Stomach (tissue), 4 donors: ENCODE measurements around the gene KCNIP4.

Experiments used
- POLR2A ChIP-seq, 4 donors: fragments of 450-650 bp; IDR thresholded peaks; one replicate each; pipeline ENCODE4 v1.6.1; 2016; ENCODE audit warnings: antibody characterized with exemption in 4 of 4, control low read depth in 2 of 4, mild to moderate bottlenecking in 1 of 4, moderate library complexity in 1 of 4
- POLR2AphosphoS5 ChIP-seq, 3 donors: sonication (generic); formaldehyde crosslinking; IDR thresholded peaks; one replicate each; pipeline ENCODE4 v1.6.1; 2016; ENCODE audit warnings: antibody characterized with exemption in 3 of 3
- TF ChIP-seq, protein P1 (sequence below), 7 experiments: fragments of 450-650 bp in 4 of 7; fragments of 200-600 bp in 3 of 7; sonication (generic) in 3 of 7; IDR thresholded peaks; one replicate each; pipeline ENCODE4 v1.5.1; 2016 to 2019; ENCODE audit warnings: antibody characterized with exemption in 7 of 7, control low read depth in 2 of 7, mild to moderate bottlenecking in 1 of 7

DNA sequence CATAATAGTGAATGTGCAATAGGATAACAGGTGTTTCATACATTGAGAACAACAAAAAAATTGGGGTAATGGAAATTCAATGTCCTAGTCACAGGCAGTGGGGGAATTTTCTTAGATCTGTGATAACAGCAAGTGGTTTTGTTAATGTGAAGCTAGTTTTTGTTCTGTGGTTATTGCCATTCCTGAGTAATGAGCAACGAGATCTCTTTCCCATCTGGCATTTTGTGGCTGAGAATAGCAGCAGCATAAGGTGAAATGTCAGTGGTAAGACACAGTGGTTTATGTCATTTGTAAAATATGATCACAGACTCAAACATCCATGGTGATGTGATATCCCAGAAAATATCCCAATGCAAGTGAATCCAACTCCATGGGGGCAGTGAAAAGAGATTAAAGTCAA, 497.5 kb downstream of the KCNIP4 start:
- TF ChIP-seq POLR2A (IDR thresholded peaks at IDR 0.05) = no peak
- TF ChIP-seq, protein P1, sequence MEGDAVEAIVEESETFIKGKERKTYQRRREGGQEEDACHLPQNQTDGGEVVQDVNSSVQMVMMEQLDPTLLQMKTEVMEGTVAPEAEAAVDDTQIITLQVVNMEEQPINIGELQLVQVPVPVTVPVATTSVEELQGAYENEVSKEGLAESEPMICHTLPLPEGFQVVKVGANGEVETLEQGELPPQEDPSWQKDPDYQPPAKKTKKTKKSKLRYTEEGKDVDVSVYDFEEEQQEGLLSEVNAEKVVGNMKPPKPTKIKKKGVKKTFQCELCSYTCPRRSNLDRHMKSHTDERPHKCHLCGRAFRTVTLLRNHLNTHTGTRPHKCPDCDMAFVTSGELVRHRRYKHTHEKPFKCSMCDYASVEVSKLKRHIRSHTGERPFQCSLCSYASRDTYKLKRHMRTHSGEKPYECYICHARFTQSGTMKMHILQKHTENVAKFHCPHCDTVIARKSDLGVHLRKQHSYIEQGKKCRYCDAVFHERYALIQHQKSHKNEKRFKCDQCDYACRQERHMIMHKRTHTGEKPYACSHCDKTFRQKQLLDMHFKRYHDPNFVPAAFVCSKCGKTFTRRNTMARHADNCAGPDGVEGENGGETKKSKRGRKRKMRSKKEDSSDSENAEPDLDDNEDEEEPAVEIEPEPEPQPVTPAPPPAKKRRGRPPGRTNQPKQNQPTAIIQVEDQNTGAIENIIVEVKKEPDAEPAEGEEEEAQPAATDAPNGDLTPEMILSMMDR (IDR thresholded peaks at IDR 0.05) = no peak
- no peak for TF ChIP-seq POLR2AphosphoS5 (IDR thresholded peaks at IDR 0.05)
